ENCODE data around the gene INO80. TPM values are rescaled to one million over a fixed set of nuclear protein-coding genes. Genes with fewer than 3 reads are reported as not detected.
A peak's percentile ranks its signal among the peaks of the same experiment; 100 is the strongest.

INO80 gene
- total RNA-seq, 4 donors from 2014 or later = 22.3 to 44.3 (median 31.1) TPM

GRCh38 chr15:40953713-40954074, 162.4 kb downstream of the INO80 start:
- no peak for DNase-seq (ENCODE audit: low spot score in 2 of 2)
- 3 to 8% methylated on average over 5 to 16 of the region's 17 CpGs for WGBS, 2 donors
- TF ChIP-seq CTCF (IDR thresholded peaks at IDR 0.05) = no peak
- intact Hi-C loops (cut with DNase I; ENCODE audit: low total_unique reads) = no loop called here
- peak overlapping the region; percentile 43 for H3K4me3 ChIP-seq (ENCODE audit: low read depth, poor library complexity, severe bottlenecking)

GRCh38 chr15:40952901-40953712, 163.0 kb downstream of the INO80 start, which contains the start of gene CHAC1:
Gene CHAC1 (plus strand): TSS chr15:40953471. CDS start chr15:40953584, 113 bp downstream.
- WGBS, 2 donors = 0 to 2% methylated on average over 13 to 31 of the region's 72 CpGs
- DNase-seq (ENCODE audit: low spot score in 2 of 2) = peak; percentile 91 to 97
- TF ChIP-seq CTCF (IDR thresholded peaks at IDR 0.05) (no peak), POLR2A (IDR thresholded peaks at IDR 0.05) (no peak)
- H3K4me3 ChIP-seq (ENCODE audit: low read depth, poor library complexity, severe bottlenecking) = peak within 1 kb of the TSS; percentile 43
- intact Hi-C loops (cut with DNase I; ENCODE audit: low total_unique reads) = no loop called here

GRCh38 chr15:40952301-40952900, 163.7 kb downstream of the INO80 start:
- DNase-seq (ENCODE audit: low spot score in 2 of 2) = no peak
- 49 to 50% methylated on average over 22 to 23 of the region's 23 CpGs for WGBS, 2 donors
- H3K4me3 ChIP-seq (ENCODE audit: low read depth, poor library complexity, severe bottlenecking) = peak overlapping the region; percentile 43
- TF ChIP-seq CTCF (IDR thresholded peaks at IDR 0.05) (no peak), POLR2A (IDR thresholded peaks at IDR 0.05) (no peak)
- intact Hi-C loops (cut with DNase I; ENCODE audit: low total_unique reads) = no loop called here

- TF ChIP-seq CTCF (IDR thresholded peaks at IDR 0.05) (no peak), POLR2A (IDR thresholded peaks at IDR 0.05) (no peak)
- WGBS, 2 donors = 89% methylated on average over 4 of the region's 4 CpGs
- intact Hi-C loops (cut with DNase I; ENCODE audit: low total_unique reads) = no loop called here
- no peak overlapping the region for H3K4me3 ChIP-seq (ENCODE audit: low read depth, poor library complexity, severe bottlenecking)
- DNase-seq (ENCODE audit: low spot score in 2 of 2) = no peak
These were observed 164.3 kb downstream of the INO80 start for GRCh38 chr15:40951764-40952163.

GRCh38 chr15:40949756-40950207, 166.3 kb downstream of the INO80 start:
- TF ChIP-seq CTCF (IDR thresholded peaks at IDR 0.05) (no peak), POLR2A (IDR thresholded peaks at IDR 0.05) (no peak)
- DNase-seq (ENCODE audit: low spot score in 2 of 2) = no peak
- intact Hi-C loops (cut with DNase I; ENCODE audit: low total_unique reads) = no loop called here
- 41 to 50% methylated on average over 7 of the region's 7 CpGs for WGBS, 2 donors
- no peak overlapping the region for H3K4me3 ChIP-seq (ENCODE audit: low read depth, poor library complexity, severe bottlenecking)
